Measurements from ENCODE around the gene RNF213. TPM values are rescaled to one million over a fixed set of nuclear protein-coding genes. Genes with fewer than 3 reads are reported as not detected.

Gene RNF213
- polyA plus RNA-seq, 1 of the 3 experiments (the other 2 are of a cell fraction) = 57.5 TPM

DNA sequence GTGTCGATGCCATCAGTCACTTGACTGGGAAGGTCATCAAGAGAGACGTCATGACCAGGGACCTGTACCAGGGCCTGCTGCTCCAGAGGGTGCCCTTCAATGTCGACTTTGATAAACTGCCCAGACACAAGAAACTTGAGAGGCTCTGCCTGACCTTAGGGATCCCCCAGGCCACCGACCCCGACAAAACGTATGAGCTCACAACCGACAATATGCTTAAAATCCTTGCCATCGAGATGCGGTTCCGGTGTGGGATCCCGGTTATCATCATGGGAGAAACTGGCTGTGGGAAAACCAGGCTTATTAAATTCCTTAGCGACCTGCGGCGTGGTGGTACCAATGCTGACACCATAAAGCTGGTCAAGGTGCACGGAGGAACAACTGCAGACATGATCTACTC lies 84.7 kb downstream of the RNF213 start:
- H3K79me2 ChIP-seq (ENCODE audit: insufficient read depth) = no peaks in the 10 kb centered on the region
- no peaks in the 10 kb centered on the region for H3K9me3 ChIP-seq
- no peak overlapping the region for H3K4me2 ChIP-seq
- no peak for DNase-seq
- no peak overlapping the region for H3K9ac ChIP-seq
- no peaks in the 10 kb centered on the region for H3K9me2 ChIP-seq
- TF ChIP-seq TAF1 (IDR thresholded peaks at IDR 0.05; ENCODE audit: borderline replicate concordance, low read depth, low read length) (no peak), GABPA (IDR thresholded peaks at IDR 0.05; ENCODE audit: low read depth) (no peak), RCOR1 (IDR thresholded peaks at IDR 0.05; ENCODE audit: low read length) (no peak), TCF12 (IDR thresholded peaks at IDR 0.05) (no peak), FOSL2 (IDR thresholded peaks at IDR 0.05; ENCODE audit: borderline replicate concordance, low read depth) (no peak), FOXM1 (IDR thresholded peaks at IDR 0.05; ENCODE audit: low read depth) (no peak)
- peaks cover 3% of the 10 kb centered on the region for H3F3A ChIP-seq (replicated peaks; ENCODE audit: insufficient read depth)
- POLR2A ChIA-PET = interaction anchor here (0.5 kb wide), 1 partner anchor 9 kb away, joined by 3 read pairs; no protein-coding TSS in a partner anchor
- WGBS (ENCODE audit: low lambda C conversion rate) = 93% methylated on average over 15 of the region's 15 CpGs
- H2AFZ ChIP-seq (ENCODE audit: low read depth) = no peak overlapping the region
- H4K20me1 ChIP-seq (ENCODE audit: insufficient read depth) = no peaks in the 10 kb centered on the region
- no peaks in the 10 kb centered on the region for H3K4me1 ChIP-seq (ENCODE audit: control insufficient read depth in 1 of 2, insufficient read depth in 2 of 2, low read depth in 1 of 2, low read length in 1 of 2)
- CTCF ChIA-PET = no interaction called here
- H3K36me3 ChIP-seq (replicated peaks in 1 of 2; ENCODE audit: control insufficient read depth in 1 of 2, insufficient read depth in 2 of 2, low read length in 1 of 2) = peaks cover 81 to 84% of the 10 kb centered on the region in 2 experiments
- H3K4me3 ChIP-seq (ENCODE audit: low read depth in 2 of 2, low read length in 1 of 2) = no peak overlapping the region
- no peak overlapping the region for H3K27ac ChIP-seq (ENCODE audit: low read depth in 2 of 2, low read length in 1 of 2)
- H3K27me3 ChIP-seq (ENCODE audit: insufficient read depth) = no peaks in the 10 kb centered on the region

DNA sequence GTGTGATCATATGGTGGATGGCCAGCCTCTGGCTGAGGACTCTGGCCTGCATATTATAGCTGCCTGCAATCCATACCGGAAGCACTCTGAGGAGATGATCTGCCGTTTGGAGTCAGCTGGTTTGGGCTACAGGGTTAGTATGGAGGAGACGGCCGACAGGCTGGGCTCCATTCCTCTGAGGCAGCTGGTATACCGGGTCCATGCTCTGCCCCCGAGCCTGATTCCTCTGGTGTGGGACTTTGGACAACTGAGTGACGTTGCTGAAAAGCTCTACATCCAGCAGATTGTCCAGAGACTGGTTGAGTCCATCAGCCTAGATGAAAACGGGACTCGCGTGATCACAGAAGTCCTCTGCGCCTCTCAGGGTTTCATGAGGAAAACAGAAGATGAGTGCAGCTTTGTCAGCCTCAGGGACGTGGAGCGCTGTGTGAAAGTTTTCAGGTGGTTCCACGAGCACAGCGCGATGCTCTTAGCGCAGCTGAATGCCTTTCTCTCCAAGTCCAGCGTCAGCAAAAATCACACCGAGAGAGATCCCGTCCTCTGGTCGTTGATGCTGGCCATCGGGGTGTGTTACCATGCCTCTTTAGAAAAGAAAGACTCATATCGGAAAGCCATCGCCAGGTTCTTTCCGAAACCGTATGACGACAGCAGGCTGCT lies 85.3 kb downstream of the RNF213 start:
- no peaks in the 10 kb centered on the region for H4K20me1 ChIP-seq (ENCODE audit: insufficient read depth)
- DNase-seq = no peak
- POLR2A ChIA-PET = interaction anchor here (0.5 kb wide), 1 partner anchor 10 kb away, joined by 3 read pairs; no protein-coding TSS in a partner anchor
- TF ChIP-seq, protein P1, sequence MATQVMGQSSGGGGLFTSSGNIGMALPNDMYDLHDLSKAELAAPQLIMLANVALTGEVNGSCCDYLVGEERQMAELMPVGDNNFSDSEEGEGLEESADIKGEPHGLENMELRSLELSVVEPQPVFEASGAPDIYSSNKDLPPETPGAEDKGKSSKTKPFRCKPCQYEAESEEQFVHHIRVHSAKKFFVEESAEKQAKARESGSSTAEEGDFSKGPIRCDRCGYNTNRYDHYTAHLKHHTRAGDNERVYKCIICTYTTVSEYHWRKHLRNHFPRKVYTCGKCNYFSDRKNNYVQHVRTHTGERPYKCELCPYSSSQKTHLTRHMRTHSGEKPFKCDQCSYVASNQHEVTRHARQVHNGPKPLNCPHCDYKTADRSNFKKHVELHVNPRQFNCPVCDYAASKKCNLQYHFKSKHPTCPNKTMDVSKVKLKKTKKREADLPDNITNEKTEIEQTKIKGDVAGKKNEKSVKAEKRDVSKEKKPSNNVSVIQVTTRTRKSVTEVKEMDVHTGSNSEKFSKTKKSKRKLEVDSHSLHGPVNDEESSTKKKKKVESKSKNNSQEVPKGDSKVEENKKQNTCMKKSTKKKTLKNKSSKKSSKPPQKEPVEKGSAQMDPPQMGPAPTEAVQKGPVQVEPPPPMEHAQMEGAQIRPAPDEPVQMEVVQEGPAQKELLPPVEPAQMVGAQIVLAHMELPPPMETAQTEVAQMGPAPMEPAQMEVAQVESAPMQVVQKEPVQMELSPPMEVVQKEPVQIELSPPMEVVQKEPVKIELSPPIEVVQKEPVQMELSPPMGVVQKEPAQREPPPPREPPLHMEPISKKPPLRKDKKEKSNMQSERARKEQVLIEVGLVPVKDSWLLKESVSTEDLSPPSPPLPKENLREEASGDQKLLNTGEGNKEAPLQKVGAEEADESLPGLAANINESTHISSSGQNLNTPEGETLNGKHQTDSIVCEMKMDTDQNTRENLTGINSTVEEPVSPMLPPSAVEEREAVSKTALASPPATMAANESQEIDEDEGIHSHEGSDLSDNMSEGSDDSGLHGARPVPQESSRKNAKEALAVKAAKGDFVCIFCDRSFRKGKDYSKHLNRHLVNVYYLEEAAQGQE (IDR thresholded peaks at IDR 0.05; ENCODE audit: low read depth, low read length) = no peak
- TF ChIP-seq, protein P2, sequence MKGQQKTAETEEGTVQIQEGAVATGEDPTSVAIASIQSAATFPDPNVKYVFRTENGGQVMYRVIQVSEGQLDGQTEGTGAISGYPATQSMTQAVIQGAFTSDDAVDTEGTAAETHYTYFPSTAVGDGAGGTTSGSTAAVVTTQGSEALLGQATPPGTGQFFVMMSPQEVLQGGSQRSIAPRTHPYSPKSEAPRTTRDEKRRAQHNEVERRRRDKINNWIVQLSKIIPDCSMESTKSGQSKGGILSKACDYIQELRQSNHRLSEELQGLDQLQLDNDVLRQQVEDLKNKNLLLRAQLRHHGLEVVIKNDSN (IDR thresholded peaks at IDR 0.05; ENCODE audit: borderline replicate concordance, low read depth) = no peak
- TF ChIP-seq MEF2A (IDR thresholded peaks at IDR 0.05; ENCODE audit: borderline replicate concordance, low read depth) (no peak), POLR2AphosphoS5 (IDR thresholded peaks at IDR 0.05; ENCODE audit: low read depth, low read length) (no peak), RAD21 (IDR thresholded peaks at IDR 0.05; ENCODE audit: low read length) (no peak), SIN3A (IDR thresholded peaks at IDR 0.05; ENCODE audit: borderline replicate concordance, low read depth, low read length) (no peak), RXRA (IDR thresholded peaks at IDR 0.05; ENCODE audit: borderline replicate concordance, low read depth) (no peak), GATA2 (CRISPR knock-in tag; IDR thresholded peaks at IDR 0.05) (no peak), FOXM1 (IDR thresholded peaks at IDR 0.05; ENCODE audit: low read depth) (no peak), SMC3 (IDR thresholded peaks at IDR 0.05; ENCODE audit: low read depth, low read length) (no peak), TEAD4 (IDR thresholded peaks at IDR 0.05; ENCODE audit: borderline replicate concordance, insufficient read depth) (no peak), NFIC (IDR thresholded peaks at IDR 0.05; ENCODE audit: borderline replicate concordance) (no peak)
- TF ChIP-seq, protein P3, sequence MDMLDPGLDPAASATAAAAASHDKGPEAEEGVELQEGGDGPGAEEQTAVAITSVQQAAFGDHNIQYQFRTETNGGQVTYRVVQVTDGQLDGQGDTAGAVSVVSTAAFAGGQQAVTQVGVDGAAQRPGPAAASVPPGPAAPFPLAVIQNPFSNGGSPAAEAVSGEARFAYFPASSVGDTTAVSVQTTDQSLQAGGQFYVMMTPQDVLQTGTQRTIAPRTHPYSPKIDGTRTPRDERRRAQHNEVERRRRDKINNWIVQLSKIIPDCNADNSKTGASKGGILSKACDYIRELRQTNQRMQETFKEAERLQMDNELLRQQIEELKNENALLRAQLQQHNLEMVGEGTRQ (IDR thresholded peaks at IDR 0.05; ENCODE audit: borderline replicate concordance, low read depth, low read length) = no peak
- TF ChIP-seq, protein P4, sequence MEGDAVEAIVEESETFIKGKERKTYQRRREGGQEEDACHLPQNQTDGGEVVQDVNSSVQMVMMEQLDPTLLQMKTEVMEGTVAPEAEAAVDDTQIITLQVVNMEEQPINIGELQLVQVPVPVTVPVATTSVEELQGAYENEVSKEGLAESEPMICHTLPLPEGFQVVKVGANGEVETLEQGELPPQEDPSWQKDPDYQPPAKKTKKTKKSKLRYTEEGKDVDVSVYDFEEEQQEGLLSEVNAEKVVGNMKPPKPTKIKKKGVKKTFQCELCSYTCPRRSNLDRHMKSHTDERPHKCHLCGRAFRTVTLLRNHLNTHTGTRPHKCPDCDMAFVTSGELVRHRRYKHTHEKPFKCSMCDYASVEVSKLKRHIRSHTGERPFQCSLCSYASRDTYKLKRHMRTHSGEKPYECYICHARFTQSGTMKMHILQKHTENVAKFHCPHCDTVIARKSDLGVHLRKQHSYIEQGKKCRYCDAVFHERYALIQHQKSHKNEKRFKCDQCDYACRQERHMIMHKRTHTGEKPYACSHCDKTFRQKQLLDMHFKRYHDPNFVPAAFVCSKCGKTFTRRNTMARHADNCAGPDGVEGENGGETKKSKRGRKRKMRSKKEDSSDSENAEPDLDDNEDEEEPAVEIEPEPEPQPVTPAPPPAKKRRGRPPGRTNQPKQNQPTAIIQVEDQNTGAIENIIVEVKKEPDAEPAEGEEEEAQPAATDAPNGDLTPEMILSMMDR (IDR thresholded peaks at IDR 0.05) = no peak
- TF ChIP-seq, protein P5, sequence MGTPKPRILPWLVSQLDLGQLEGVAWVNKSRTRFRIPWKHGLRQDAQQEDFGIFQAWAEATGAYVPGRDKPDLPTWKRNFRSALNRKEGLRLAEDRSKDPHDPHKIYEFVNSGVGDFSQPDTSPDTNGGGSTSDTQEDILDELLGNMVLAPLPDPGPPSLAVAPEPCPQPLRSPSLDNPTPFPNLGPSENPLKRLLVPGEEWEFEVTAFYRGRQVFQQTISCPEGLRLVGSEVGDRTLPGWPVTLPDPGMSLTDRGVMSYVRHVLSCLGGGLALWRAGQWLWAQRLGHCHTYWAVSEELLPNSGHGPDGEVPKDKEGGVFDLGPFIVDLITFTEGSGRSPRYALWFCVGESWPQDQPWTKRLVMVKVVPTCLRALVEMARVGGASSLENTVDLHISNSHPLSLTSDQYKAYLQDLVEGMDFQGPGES (IDR thresholded peaks at IDR 0.05; ENCODE audit: low read depth, low read length) = no peak

More for the DNA sequence above, 85.3 kb downstream of the RNF213 start:
- no peaks in the 10 kb centered on the region for H3K4me1 ChIP-seq (ENCODE audit: control insufficient read depth in 1 of 2, insufficient read depth in 2 of 2, low read depth in 1 of 2, low read length in 1 of 2)
- H3K9me3 ChIP-seq = no peaks in the 10 kb centered on the region
- H3K27ac ChIP-seq (ENCODE audit: low read depth in 2 of 2, low read length in 1 of 2) = no peak overlapping the region
- no peak overlapping the region for H3K9ac ChIP-seq
- peaks cover 3% of the 10 kb centered on the region for H3F3A ChIP-seq (replicated peaks; ENCODE audit: insufficient read depth)
- peaks cover 83 to 89% of the 10 kb centered on the region in 2 experiments for H3K36me3 ChIP-seq (replicated peaks in 1 of 2; ENCODE audit: control insufficient read depth in 1 of 2, insufficient read depth in 2 of 2, low read length in 1 of 2)
- no peaks in the 10 kb centered on the region for H3K9me2 ChIP-seq
- no peak overlapping the region for H2AFZ ChIP-seq (ENCODE audit: low read depth)
- 94% methylated on average over 27 of the region's 27 CpGs for WGBS (ENCODE audit: low lambda C conversion rate)
- H3K27me3 ChIP-seq (ENCODE audit: insufficient read depth) = no peaks in the 10 kb centered on the region
- H3K4me3 ChIP-seq (ENCODE audit: low read depth in 2 of 2, low read length in 1 of 2) = no peak overlapping the region
- no peak overlapping the region for H3K4me2 ChIP-seq
- no peaks in the 10 kb centered on the region for H3K79me2 ChIP-seq (ENCODE audit: insufficient read depth)
- CTCF ChIA-PET = no interaction called here

All from SK-N-SH (cell line).